GM12878 (cell line): ENCODE results near the gene ELL. TPM values are rescaled to one million over a fixed set of nuclear protein-coding genes. Genes with fewer than 3 reads are reported as not detected.

Experiments used
- ATAC-seq: fragments of 200-7000 bp; cut with Tn5 transposase; 3 replicates; pipeline ENCODE4 v1.9.1; 2020; ENCODE audit warnings: mild to moderate bottlenecking, moderate library complexity
- BruUV-seq: library from RNA; stranded (reverse); fragments of 400-500 nt; replicated peaks from 2 replicates; lab custom pipeline; 2021; lab: Mats Ljungman, UMichigan
- CTCF ChIA-PET: fragments of 300-600 bp; sonication (Branson Sonifier 250); formaldehyde crosslinking; extraction: SDS; loops from one replicate; lab custom pipeline; 2021; ENCODE audit warnings: inconsistent platforms; lab: Yijun Ruan, JAX
- POLR2A ChIA-PET: fragments of 350-600 bp; formaldehyde crosslinking; extraction: SDS; loops from one replicate; lab custom pipeline; 2021; ENCODE audit warnings: inconsistent platforms; lab: Charles Lee
- RAD21 ChIA-PET: fragments of 300-600 bp; sonication (Branson Sonifier 250); formaldehyde crosslinking; loops from one replicate; lab custom pipeline; 2023; ENCODE audit warnings: antibody characterized with exemption; ENCODE audit not compliant: unreplicated experiment; lab: Charles Lee
- SMC1A ChIA-PET: fragments of 300-600 bp; sonication (Branson Sonifier 250); formaldehyde crosslinking; loops from one replicate; lab custom pipeline; 2023; ENCODE audit not compliant: unreplicated experiment, uncharacterized antibody; lab: Charles Lee
- DNase-seq: peaks from one replicate; pipeline ENCODE4 v3.0.0-alpha.2; 2011; ENCODE audit warnings: low read depth, low spot score
- FAIRE-seq: peaks from 3 replicates; lab custom pipeline; 2011; peaks lifted over from hg19 to GRCh38; lab: Jason Lieb, UNC
- H2AFZ ChIP-seq: 2 replicates; pipeline ENCODE4 v1.6.0; 2011; ENCODE audit warnings: low read depth, low read length, control low read depth; ENCODE audit not compliant: control insufficient read depth
- H3K27ac ChIP-seq: 2 replicates; pipeline ENCODE4 v1.5.1; 2011; ENCODE audit warnings: control low read depth; ENCODE audit not compliant: control insufficient read depth, insufficient read depth
- H3K27me3 ChIP-seq, 2 experiments: replicated peaks in 1 of 2; 2 replicates each; pipeline versions ENCODE4 v1.6.0 to v1.6.1; 2011; ENCODE audit warnings: low read length in 1 of 2; ENCODE audit not compliant: control insufficient read depth in 2 of 2, insufficient read depth in 2 of 2
- H3K36me3 ChIP-seq, 2 experiments: 2 replicates each; pipeline ENCODE4 v1.5.1; 2011; ENCODE audit warnings: low read length in 1 of 2; ENCODE audit not compliant: control insufficient read depth in 2 of 2, insufficient read depth in 2 of 2
- H3K4me1 ChIP-seq: 2 replicates; pipeline ENCODE4 v1.6.1; 2011; ENCODE audit warnings: mild to moderate bottlenecking, low read length, moderate library complexity, mixed read lengths; ENCODE audit not compliant: control insufficient read depth, insufficient read depth
- H3K4me2 ChIP-seq: 2 replicates; pipeline ENCODE4 v1.6.0; 2011; ENCODE audit warnings: control low read depth; ENCODE audit not compliant: control insufficient read depth, insufficient read depth
- H3K4me3 ChIP-seq: fragments of 200-600 bp; sonication (generic); 2 replicates; pipeline ENCODE4 v1.5.1; 2016
- H3K79me2 ChIP-seq: 2 replicates; pipeline ENCODE4 v1.6.0; 2011; ENCODE audit warnings: low read length; ENCODE audit not compliant: control insufficient read depth, insufficient read depth
- H3K9ac ChIP-seq: 2 replicates; pipeline ENCODE4 v1.8.0; 2011; ENCODE audit warnings: low read length, control low read depth, mixed read lengths; ENCODE audit not compliant: control insufficient read depth, insufficient read depth
- H3K9me3 ChIP-seq: replicated peaks from 3 replicates; pipeline ENCODE4 v1.5.1; 2011; ENCODE audit warnings: mild to moderate bottlenecking, low read length; ENCODE audit not compliant: control insufficient read depth, insufficient read depth
- H4K20me1 ChIP-seq: 2 replicates; pipeline ENCODE4 v1.6.0; 2011; ENCODE audit not compliant: control insufficient read depth, insufficient read depth
- CBFB ChIP-seq: IDR thresholded peaks from 2 replicates; pipeline ENCODE4 v1.6.1; 2016; ENCODE audit warnings: antibody characterized with exemption, low read depth
- KAT2A ChIP-seq: conservative IDR thresholded peaks from 2 replicates; pipeline ENCODE4 v1.6.1; 2011; ENCODE audit warnings: low read depth, low read length; ENCODE audit not compliant: control insufficient read depth
- RAD51 ChIP-seq: fragments of 450-650 bp; IDR thresholded peaks from 2 replicates; pipeline ENCODE4 v1.6.1; 2016; ENCODE audit warnings: moderate library complexity, mild to moderate bottlenecking, inconsistent platforms
- SKIL ChIP-seq: fragments of 450-650 bp; IDR thresholded peaks from 2 replicates; pipeline ENCODE4 v1.6.1; 2017; ENCODE audit warnings: mild to moderate bottlenecking, low read depth, inconsistent platforms; ENCODE audit not compliant: poor library complexity, severe bottlenecking
- STAT3 ChIP-seq: IDR thresholded peaks from 2 replicates; pipeline ENCODE4 v1.6.1; 2011; ENCODE audit warnings: low read depth, low read length, improper control_type of control experiment
- SUZ12 ChIP-seq: fragments of 200-600 bp; sonication (generic); IDR thresholded peaks from one replicate; pipeline ENCODE4 v1.6.1; 2018; ENCODE audit warnings: antibody characterized with exemption, mild to moderate bottlenecking; ENCODE audit not compliant: unreplicated experiment
- ZNF217 ChIP-seq: fragments of 450-650 bp; IDR thresholded peaks from 2 replicates; pipeline ENCODE4 v1.6.1; 2017; ENCODE audit warnings: antibody characterized with exemption, mild to moderate bottlenecking
- WGBS: methylation state at CpG from one replicate; pipeline ENCODE4 v1.1.6; 2016; ENCODE audit warnings: low lambda C conversion rate; ENCODE audit not compliant: insufficient replicate concordance, insufficient coverage; ENCODE audit errors: missing lambda C conversion rate; 5-methylcytosine and 5-hydroxymethylcytosine counted together
- in situ Hi-C: fragments of 300-500 bp; cut with MboI; formaldehyde crosslinking; loops from 9 replicates; pipeline ENCODE4 v1.14.3; 2018; ENCODE audit warnings: mixed read lengths
- intact Hi-C: fragments of 100-400 bp; cut with micrococcal nuclease; formaldehyde crosslinking; loops from one replicate; pipeline ENCODE4 v1.14.2; 2022; ENCODE audit not compliant: unreplicated experiment
- polyA plus RNA-seq, 11 experiments: library from polyadenylated mRNA; depleted of rRNA in 4 of 11; unstranded in 6 of 11; stranded (reverse) in 5 of 11; fragments of >200 nt; fragmentation: Nextera tagmentation in 4 of 11; fragmentation: Illumina TruSeq in 1 of 11; extraction: Ambion mirVana in 4 of 11; extraction: Trizol in 1 of 11; gene quantifications; 1 replicate in 1 of 11; 2 replicates in 10 of 11; pipeline versions ENCODE4 v1.2.1 to v1.2.3, GENCODE V29; 2011 to 2016; ENCODE audit warnings: inconsistent platforms in 2 of 11, missing spikeins in 2 of 11, low read depth in 1 of 11
- total RNA-seq, 4 experiments: library from RNA; depleted of rRNA in 3 of 4; stranded (reverse); fragments of >200 nt in 3 of 4; fragmentation: Illumina TruSeq in 1 of 4; extraction: Trizol in 1 of 4; gene quantifications; 2 replicates each; pipeline versions ENCODE4 v1.2.1 to v1.2.3, GENCODE V29; 2013 to 2021

ELL gene
- total and polyA plus RNA-seq, 10 of the 15 experiments (the other 5 are each of a cell fraction or from before 2014, with no cell fraction given) = 0.91 to 25.0 (median 9.1) TPM

DNA sequence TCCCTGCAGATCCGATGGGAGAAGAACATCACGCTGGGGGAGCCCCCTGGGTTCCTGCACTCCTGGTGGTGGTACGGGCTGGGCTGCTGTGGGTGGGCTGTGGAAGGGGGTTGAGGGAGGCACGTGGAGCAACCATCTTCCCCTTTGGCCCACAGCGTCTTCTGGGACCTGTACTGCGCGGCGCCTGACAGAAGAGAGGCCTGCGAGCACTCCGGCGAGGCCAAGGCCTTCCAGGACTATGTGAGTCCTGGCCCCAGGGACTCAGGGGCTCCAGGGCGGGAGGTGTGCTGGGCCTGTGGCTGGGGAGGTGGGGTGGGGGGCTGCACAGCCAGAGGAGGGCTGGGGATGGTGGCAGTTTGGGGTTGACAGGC lies 94.1 kb downstream of the ELL start:
- no peak overlapping the region for H3K27ac ChIP-seq
- intact Hi-C loops = no loop called here
- SMC1A ChIA-PET = no interaction called here
- no peaks in the 10 kb centered on the region for H3K9me3 ChIP-seq
- H3K79me2 ChIP-seq = peaks cover 27% of the 10 kb centered on the region
- POLR2A ChIA-PET = interaction anchor here (1.6 kb wide), 1 partner anchor 9 kb away, joined by 6 read pairs; the partner anchor contains the start of gene SSBP4
- peaks cover 0 to 5% of the 10 kb centered on the region in 2 experiments; a peak in 3 of 4 replicates for H3K36me3 ChIP-seq
- H3K27me3 ChIP-seq = no peaks in the 10 kb centered on the region
- in situ Hi-C loops = no loop called here
- TF ChIP-seq SUZ12 (no peak), STAT3 (no peak), CBFB (no peak), ZNF217 (no peak), KAT2A (no peak), RAD51 (no peak), SKIL (no peak)
- 93% methylated on average over 11 of the region's 12 CpGs for WGBS
- H3K9ac ChIP-seq = no peak overlapping the region
- no peak overlapping the region for H3K4me2 ChIP-seq
- no peaks in the 10 kb centered on the region; the same call in 1 of the 2 replicates for H4K20me1 ChIP-seq
- H3K4me3 ChIP-seq = no peak overlapping the region
- no TSS peak for BruUV-seq
- no peak overlapping the region for H2AFZ ChIP-seq
- peaks cover 32% of the 10 kb centered on the region for H3K4me1 ChIP-seq
- DNase-seq = no peak
- RAD21 ChIA-PET = interaction anchor here (1.8 kb wide), 1 partner anchor 13 kb away, joined by 6 read pairs; no protein-coding TSS in a partner anchor
- no peak for FAIRE-seq
- no peak for ATAC-seq
- CTCF ChIA-PET = no interaction called here
